Hindlimb muscle (tissue), 1 donor: ENCODE measurements around the gene NAA35. TPM values are rescaled to one million over a fixed set of nuclear protein-coding genes. Genes with fewer than 3 reads are reported as not detected.

Experiments
- DNase-seq: peaks from one replicate; pipeline ENCODE4 v3.0.0-alpha.2; 2013
- polyA plus RNA-seq: library from polyadenylated mRNA; unstranded; fragments of 120-200 nt; gene quantifications from one replicate; pipeline ENCODE4 v1.2.1, GENCODE V29; 2013; ENCODE audit not compliant: insufficient read length

Gene NAA35
- polyA plus RNA-seq, 1 donor, result 20.7 TPM

- DNase-seq, result no peak
Measured at GRCh38 chr9:86064220-86064619, 123.3 kb downstream of the NAA35 start.

DNA sequence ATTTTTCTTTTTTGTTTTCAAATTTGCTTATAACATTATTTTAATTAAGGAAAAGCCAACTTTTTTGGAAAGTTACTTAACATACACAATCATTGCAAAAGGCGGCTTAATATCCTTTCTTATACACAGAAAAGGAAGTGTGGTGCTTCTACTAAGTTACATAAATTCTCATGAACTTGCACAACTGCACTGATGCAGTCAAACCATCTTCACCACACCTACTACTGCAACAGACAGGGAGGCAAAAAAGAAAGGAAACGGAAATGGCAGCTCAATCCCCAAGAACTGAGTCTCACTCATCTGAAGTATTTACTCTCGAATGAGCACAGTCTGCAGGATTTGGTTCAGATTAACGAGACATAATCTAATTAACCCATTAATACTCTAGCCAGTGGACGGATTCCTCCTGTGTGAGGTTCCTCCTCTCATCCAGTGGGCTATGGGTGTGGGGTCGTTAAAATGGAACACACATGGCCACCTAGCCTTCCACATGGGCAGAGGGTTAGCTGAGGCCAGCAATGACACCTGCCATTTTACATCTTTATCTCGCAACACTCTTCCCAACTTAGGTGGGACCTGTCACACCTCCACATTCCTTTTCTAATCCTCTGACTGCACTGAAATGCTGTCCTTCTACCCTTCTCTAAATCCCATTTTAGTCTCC, 128.4 kb downstream of the NAA35 start:
- DNase-seq, result no peak

Other genes starting within 250 kb of the NAA35 start
- 14.3 TPM for gene AGTPBP1, start 199.2 kb upstream of the NAA35 start, polyA plus RNA-seq
- gene GOLM1, start 158.4 kb downstream of the NAA35 start, polyA plus RNA-seq, result 44.3 TPM